ENCODE measurements around the gene LIPC. TPM values are rescaled to one million over a fixed set of nuclear protein-coding genes. Genes with fewer than 3 reads are reported as not detected.

The LIPC gene
- polyA plus RNA-seq, 2 donors, result 0.04 to 0.05 TPM

DNA sequence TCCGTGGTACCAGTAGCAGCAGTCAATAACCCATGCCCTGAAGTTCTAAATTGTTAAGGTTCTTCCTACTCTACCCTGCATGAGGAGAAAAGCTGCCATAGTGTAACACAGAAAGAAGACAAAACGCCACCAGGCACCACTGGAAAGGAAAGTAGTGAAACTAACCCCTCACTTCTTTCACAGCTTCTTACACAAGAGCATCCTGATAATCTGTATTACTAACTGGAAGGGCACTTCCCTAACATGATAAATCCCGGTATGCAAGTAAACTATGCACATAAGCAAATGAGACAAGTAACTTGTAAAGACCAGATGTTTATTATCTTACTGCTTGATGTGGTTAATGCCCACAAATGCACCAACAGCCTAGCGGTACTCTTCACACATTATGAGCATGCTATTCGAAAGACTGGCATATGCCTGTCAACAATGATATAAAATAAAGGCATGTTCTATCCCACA, 176.4 kb downstream of the LIPC start:
- WGBS, 2 donors, result 84 to 89% methylated on average over 5 of the region's 5 CpGs
- Histone ChIP-seq H3K27ac (ENCODE audit: low read depth in 2 of 2, low read length in 1 of 2) (no peak overlapping the region), H3K27me3 (ENCODE audit: control insufficient read depth in 1 of 2, insufficient read depth in 2 of 2, low read length in 2 of 2) (no peaks in the 10 kb centered on the region), H3K36me3 (ENCODE audit: control insufficient read depth in 2 of 2, insufficient read depth in 2 of 2, low read length in 1 of 2) (peaks cover 0 to 2% of the 10 kb centered on the region in 2 donors), H3K4me3 (ENCODE audit: low read depth in 1 of 2, low read length in 2 of 2) (no peak overlapping the region), H3K9me3 (ENCODE audit: control insufficient read depth in 2 of 2, insufficient read depth in 1 of 2, low read depth in 1 of 2, low read length in 1 of 2) (peaks cover 0 to 2% of the 10 kb centered on the region in 2 donors), H3K4me1 (ENCODE audit: control insufficient read depth in 2 of 2, insufficient read depth in 2 of 2, low read length in 1 of 2) (peaks cover 0 to 6% of the 10 kb centered on the region in 2 donors)

DNA sequence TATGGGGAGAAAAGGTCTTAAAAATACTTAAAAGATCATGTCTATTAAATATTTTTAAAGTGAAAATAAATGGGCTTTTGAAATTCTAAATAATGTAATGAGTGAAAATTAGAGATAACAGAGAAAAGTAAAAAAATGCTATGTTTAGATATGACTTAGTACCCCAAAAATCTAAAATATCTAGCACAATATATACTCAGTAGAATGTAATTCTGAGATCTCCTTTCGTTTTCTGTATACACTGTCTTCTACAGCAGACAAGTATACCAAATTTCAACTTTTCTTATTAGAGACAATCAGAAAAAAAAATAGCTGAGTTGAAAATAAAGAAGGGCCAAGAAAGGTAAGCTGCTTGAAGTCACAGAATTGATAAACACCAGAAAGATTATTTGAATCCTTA, 176.9 kb downstream of the LIPC start:
- peaks cover 0 to 2% of the 10 kb centered on the region in 2 donors for H3K36me3 ChIP-seq (ENCODE audit: control insufficient read depth in 2 of 2, insufficient read depth in 2 of 2, low read length in 1 of 2)
- H3K4me3 ChIP-seq (ENCODE audit: low read depth in 1 of 2, low read length in 2 of 2), result no peak overlapping the region
- H3K27ac ChIP-seq (ENCODE audit: low read depth in 2 of 2, low read length in 1 of 2), result no peak overlapping the region

DNA sequence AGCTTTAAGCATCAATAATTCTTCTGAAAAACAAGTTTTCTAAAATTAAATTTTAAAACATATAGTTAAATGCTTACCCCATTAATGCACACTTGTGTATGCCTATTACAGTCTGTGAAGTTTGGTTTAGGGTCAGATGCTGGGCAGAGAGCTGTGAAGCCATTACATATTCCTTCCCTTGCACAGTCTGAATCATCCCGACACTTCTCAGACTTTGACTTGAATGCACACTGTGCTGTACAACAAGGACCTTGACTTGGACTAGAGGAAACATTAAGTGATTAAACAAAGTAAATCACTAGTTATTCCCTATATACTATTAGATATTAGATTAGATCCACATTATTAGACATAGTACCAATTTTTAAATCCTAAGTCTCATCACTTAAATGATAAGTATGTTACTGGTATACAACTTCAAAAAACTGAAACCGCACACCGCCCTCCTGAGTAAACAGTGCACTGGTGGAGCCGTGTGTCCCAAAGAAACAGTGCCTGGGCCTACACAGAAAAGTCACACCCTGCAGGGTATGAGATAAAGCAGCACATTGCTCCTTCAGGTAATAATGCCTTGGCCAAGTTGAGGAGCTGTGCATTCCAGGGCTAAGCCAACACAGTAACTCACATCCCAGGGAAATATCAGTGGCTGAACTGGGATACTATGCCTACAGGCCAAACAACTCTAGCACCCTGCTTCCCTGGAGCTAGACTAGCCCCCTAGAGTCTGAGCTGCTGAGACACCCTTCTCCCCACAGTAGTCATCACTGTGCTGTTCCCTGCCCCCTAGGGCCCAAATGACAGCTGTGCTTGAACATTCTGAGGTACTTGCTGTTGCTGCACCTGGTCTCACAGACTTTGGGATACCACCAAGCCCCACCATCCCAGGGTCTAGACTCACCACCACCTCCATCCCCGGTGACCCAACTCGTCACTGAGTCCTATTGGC, 180.2 kb downstream of the LIPC start:
- Histone ChIP-seq H3K27me3 (ENCODE audit: control insufficient read depth in 1 of 2, insufficient read depth in 2 of 2, low read length in 2 of 2) (no peaks in the 10 kb centered on the region), H3K9me3 (ENCODE audit: control insufficient read depth in 2 of 2, insufficient read depth in 1 of 2, low read depth in 1 of 2, low read length in 1 of 2) (peaks cover 0 to 2% of the 10 kb centered on the region in 2 donors), H3K4me3 (ENCODE audit: low read depth in 1 of 2, low read length in 2 of 2) (no peak overlapping the region), H3K36me3 (ENCODE audit: control insufficient read depth in 2 of 2, insufficient read depth in 2 of 2, low read length in 1 of 2) (peaks cover 0 to 2% of the 10 kb centered on the region in 2 donors), H3K4me1 (ENCODE audit: control insufficient read depth in 2 of 2, insufficient read depth in 2 of 2, low read length in 1 of 2) (peaks cover 0 to 6% of the 10 kb centered on the region in 2 donors), H3K27ac (ENCODE audit: low read depth in 2 of 2, low read length in 1 of 2) (no peak overlapping the region)
- WGBS, 2 donors, result 81 to 88% methylated on average over 6 of the region's 6 CpGs

More for the DNA sequence above, 176.9 kb downstream of the LIPC start:
- 82 to 92% methylated on average over 1 of the region's 1 CpG for WGBS, 2 donors
- no peaks in the 10 kb centered on the region for H3K27me3 ChIP-seq (ENCODE audit: control insufficient read depth in 1 of 2, insufficient read depth in 2 of 2, low read length in 2 of 2)
- peaks cover 0 to 2% of the 10 kb centered on the region in 2 donors for H3K9me3 ChIP-seq (ENCODE audit: control insufficient read depth in 2 of 2, insufficient read depth in 1 of 2, low read depth in 1 of 2, low read length in 1 of 2)
- H3K4me1 ChIP-seq (ENCODE audit: control insufficient read depth in 2 of 2, insufficient read depth in 2 of 2, low read length in 1 of 2), result peaks cover 0 to 6% of the 10 kb centered on the region in 2 donors

DNA sequence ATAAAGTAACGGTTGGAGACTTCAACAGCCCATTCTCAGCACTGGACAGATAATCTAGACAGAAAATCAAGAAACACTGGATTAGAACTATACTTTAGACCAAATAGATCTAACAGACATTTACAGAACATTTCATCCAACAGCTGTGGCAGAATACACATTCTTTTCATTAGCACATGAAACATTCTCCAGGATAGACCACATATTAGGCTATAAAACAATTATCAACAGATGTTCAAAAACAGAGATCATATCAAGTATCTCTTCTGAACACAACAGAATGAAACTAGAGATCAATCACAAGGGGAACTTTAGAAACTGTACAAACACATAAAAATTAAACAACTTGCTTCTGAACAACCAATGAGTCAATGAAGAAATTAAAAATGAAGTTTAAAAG, 184.4 kb downstream of the LIPC start:
- Histone ChIP-seq H3K27me3 (ENCODE audit: control insufficient read depth in 1 of 2, insufficient read depth in 2 of 2, low read length in 2 of 2) (no peaks in the 10 kb centered on the region), H3K9me3 (ENCODE audit: control insufficient read depth in 2 of 2, insufficient read depth in 1 of 2, low read depth in 1 of 2, low read length in 1 of 2) (peaks cover 0 to 2% of the 10 kb centered on the region in 2 donors), H3K4me3 (ENCODE audit: low read depth in 1 of 2, low read length in 2 of 2) (no peak overlapping the region), H3K36me3 (ENCODE audit: control insufficient read depth in 2 of 2, insufficient read depth in 2 of 2, low read length in 1 of 2) (no peaks in the 10 kb centered on the region), H3K4me1 (ENCODE audit: control insufficient read depth in 2 of 2, insufficient read depth in 2 of 2, low read length in 1 of 2) (peaks cover 0 to 6% of the 10 kb centered on the region in 2 donors), H3K27ac (ENCODE audit: low read depth in 2 of 2, low read length in 1 of 2) (no peak overlapping the region)
- 98 to 100% methylated on average over 1 of the region's 1 CpG for WGBS, 2 donors
